Measurements from ENCODE around the gene INPP5B. TPM values are rescaled to one million over a fixed set of nuclear protein-coding genes. Genes with fewer than 3 reads are reported as not detected.

The INPP5B gene
- total and polyA plus RNA-seq, 10 of the 15 experiments (the other 5 are each of a cell fraction or from before 2014, with no cell fraction given) = 10.9 to 54.4 (median 26.9) TPM

DNA sequence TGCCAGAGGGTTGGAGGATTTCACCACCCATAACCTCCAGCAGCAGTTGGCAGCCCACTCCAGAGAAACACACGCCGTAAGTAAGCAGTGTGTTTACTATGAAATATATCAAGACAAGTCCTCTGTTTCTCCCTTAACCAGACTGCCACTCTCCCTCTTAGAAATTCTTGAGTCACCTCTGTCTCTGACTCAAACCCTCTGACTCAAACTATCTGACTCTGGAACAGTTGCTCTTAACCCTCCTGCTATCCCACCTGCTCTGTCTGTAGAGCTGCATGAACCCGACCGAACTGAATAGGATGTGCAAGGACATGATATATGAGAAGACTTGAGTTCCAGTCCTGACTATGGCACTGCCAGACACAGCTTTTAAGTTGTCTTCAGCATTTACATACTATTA is 14.1 kb downstream of the INPP5B start:
- no peak overlapping the region for H3K27ac ChIP-seq (ENCODE audit: control insufficient read depth, insufficient read depth)
- no peak overlapping the region for H3K4me2 ChIP-seq (ENCODE audit: control insufficient read depth, insufficient read depth)
- ChIA-PET POLR2A (interaction anchor here (0.7 to 2.8 kb wide), 4 partner anchors 11 to 379 kb away, joined by 3 to 17 read pairs (median 8); no protein-coding TSS in a partner anchor), RAD21 (ENCODE audit: unreplicated experiment) (interaction anchor here (1.2 to 2.8 kb wide), 3 partner anchors 11 to 85 kb away, joined by 3 to 22 read pairs (median 4); no protein-coding TSS in a partner anchor), CTCF (interaction anchor here (0.6 to 2.9 kb wide), 3 partner anchors 15 to 71 kb away, joined by 3 to 11 read pairs (median 7); partner anchors contain the start of gene INPP5B), SMC1A (ENCODE audit: uncharacterized antibody, unreplicated experiment) (interaction anchor here (1.3 kb wide), 1 partner anchor 58 kb away, joined by 3 read pairs; no protein-coding TSS in a partner anchor)
- DNase-seq (ENCODE audit: low read depth, low spot score) (no peak), FAIRE-seq (no peak), ATAC-seq (no peak)
- in situ Hi-C loops (cut with MboI) (no loop called here), intact Hi-C loops (cut with micrococcal nuclease; ENCODE audit: unreplicated experiment) (no loop called here)
- TF ChIP-seq SIX5 (IDR thresholded peaks at IDR 0.05; ENCODE audit: low read depth, low read length, severe bottlenecking) = no peak
- TF ChIP-seq, protein P1, sequence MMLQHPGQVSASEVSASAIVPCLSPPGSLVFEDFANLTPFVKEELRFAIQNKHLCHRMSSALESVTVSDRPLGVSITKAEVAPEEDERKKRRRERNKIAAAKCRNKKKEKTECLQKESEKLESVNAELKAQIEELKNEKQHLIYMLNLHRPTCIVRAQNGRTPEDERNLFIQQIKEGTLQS (IDR thresholded peaks at IDR 0.05; ENCODE audit: borderline replicate concordance, extremely low read depth, low read depth, low read length) = no peak
- 95% methylated on average over 4 of the region's 4 CpGs for WGBS (ENCODE audit: insufficient coverage, insufficient replicate concordance, low lambda C conversion rate, missing lambda C conversion rate)
- no peak overlapping the region for H3K9ac ChIP-seq (ENCODE audit: control insufficient read depth, insufficient read depth, low read length)
- no TSS peak for BruUV-seq (replicated peaks)
- H2AFZ ChIP-seq (ENCODE audit: control insufficient read depth, low read depth, low read length) = no peak overlapping the region
- H3K27me3 ChIP-seq (replicated peaks in 1 of 2; ENCODE audit: control insufficient read depth in 2 of 2, insufficient read depth in 2 of 2, low read length in 1 of 2) = no peaks in the 10 kb centered on the region
- H3K79me2 ChIP-seq (ENCODE audit: control insufficient read depth, insufficient read depth, low read length) = peaks cover 36% of the 10 kb centered on the region
- no peaks in the 10 kb centered on the region for H4K20me1 ChIP-seq (ENCODE audit: control insufficient read depth, insufficient read depth)
- H3K4me1 ChIP-seq (ENCODE audit: control insufficient read depth, insufficient read depth, low read length) = peaks cover 2% of the 10 kb centered on the region; the same call in 1 of the 2 replicates
- H3K36me3 ChIP-seq (ENCODE audit: control insufficient read depth in 2 of 2, insufficient read depth in 2 of 2, low read length in 1 of 2) = no peaks in the 10 kb centered on the region; a peak in 1 of 4 replicates
- H3K9me3 ChIP-seq (replicated peaks; ENCODE audit: control insufficient read depth, insufficient read depth, low read length) = no peaks in the 10 kb centered on the region; the same call in 2 of the 3 replicates
- H3K4me3 ChIP-seq = no peak overlapping the region

DNA sequence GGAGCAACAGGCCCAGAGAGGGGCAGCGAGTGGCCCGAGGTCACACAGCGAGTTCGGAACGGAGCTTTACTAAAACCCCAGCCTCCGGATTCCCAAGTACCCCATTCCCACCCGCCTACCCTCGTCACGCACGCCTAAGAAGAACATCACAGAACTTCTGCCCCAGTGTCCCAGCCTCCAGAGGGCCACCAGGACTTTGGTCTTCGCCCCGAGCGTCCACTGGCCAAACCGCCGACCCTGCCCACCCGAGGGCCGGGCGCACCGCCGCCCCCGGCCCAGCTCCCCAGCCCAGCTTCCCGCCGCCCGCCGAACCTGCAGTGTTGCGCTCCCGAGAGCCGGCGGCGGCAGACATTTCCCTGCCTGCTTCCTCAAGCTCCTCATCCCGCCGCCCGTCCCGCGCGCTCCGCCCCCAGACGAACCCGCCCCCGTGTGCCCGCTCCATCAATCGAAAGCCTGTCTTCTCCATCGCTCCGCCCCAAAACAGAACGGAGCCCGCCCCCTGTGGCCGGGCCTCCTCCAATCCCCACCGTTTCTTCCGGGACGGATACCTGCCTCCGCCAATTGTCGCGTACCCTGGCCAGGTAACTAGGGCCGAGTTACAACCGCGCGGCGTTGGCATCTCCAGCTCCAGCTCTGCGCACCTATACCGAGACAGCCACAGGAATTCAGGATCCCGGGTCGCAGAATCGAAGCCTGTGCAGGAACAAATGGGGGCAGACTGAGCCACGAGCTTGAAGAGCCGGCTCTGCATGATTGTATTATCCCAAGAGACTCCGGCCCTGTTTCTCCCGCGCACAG is 15.3 kb downstream of the INPP5B start:
- Histone ChIP-seq H3K9me3 (replicated peaks; ENCODE audit: control insufficient read depth, insufficient read depth, low read length) (no peaks in the 10 kb centered on the region; the same call in 2 of the 3 replicates), H3K27me3 (replicated peaks in 1 of 2; ENCODE audit: control insufficient read depth in 2 of 2, insufficient read depth in 2 of 2, low read length in 1 of 2) (no peaks in the 10 kb centered on the region), H2AFZ (ENCODE audit: control insufficient read depth, low read depth, low read length) (peak overlapping the region; percentile 69), H3K36me3 (ENCODE audit: control insufficient read depth in 2 of 2, insufficient read depth in 2 of 2, low read length in 1 of 2) (no peaks in the 10 kb centered on the region; a peak in 1 of 4 replicates), H3K27ac (ENCODE audit: control insufficient read depth, insufficient read depth) (peak overlapping the region; percentile 67), H4K20me1 (ENCODE audit: control insufficient read depth, insufficient read depth) (no peaks in the 10 kb centered on the region), H3K4me3 (peak overlapping the region; percentile 97), H3K4me1 (ENCODE audit: control insufficient read depth, insufficient read depth, low read length) (peaks cover 9% of the 10 kb centered on the region), H3K4me2 (ENCODE audit: control insufficient read depth, insufficient read depth) (peak overlapping the region; percentile 80), H3K9ac (ENCODE audit: control insufficient read depth, insufficient read depth, low read length) (peak overlapping the region; percentile 83), H3K79me2 (ENCODE audit: control insufficient read depth, insufficient read depth, low read length) (peaks cover 46% of the 10 kb centered on the region)
- 2% methylated on average over 39 of the region's 68 CpGs for WGBS (ENCODE audit: insufficient coverage, insufficient replicate concordance, low lambda C conversion rate, missing lambda C conversion rate)
- RAD21 ChIA-PET (ENCODE audit: unreplicated experiment) = interaction anchor here (0.5 to 2.8 kb wide), 16 partner anchors 9 to 143 kb away, joined by 3 to 22 read pairs (median 4); partner anchors contain the start of genes C1orf122, INPP5B, MTF1 and SF3A3
- intact Hi-C loops (cut with micrococcal nuclease; ENCODE audit: unreplicated experiment) (no loop called here), in situ Hi-C loops (cut with MboI) (no loop called here)
- CTCF ChIA-PET = interaction anchor here (1.0 to 2.9 kb wide), 10 partner anchors 8 to 72 kb away, joined by 3 to 11 read pairs (median 6); partner anchors contain the start of genes INPP5B and MTF1
- ATAC-seq = peak; percentile 97
- peak; percentile 86 for DNase-seq (ENCODE audit: low read depth, low spot score)
- FAIRE-seq = peak; percentile 78
- SMC1A ChIA-PET (ENCODE audit: uncharacterized antibody, unreplicated experiment) = interaction anchor here (0.9 to 2.9 kb wide), 8 partner anchors 9 to 57 kb away, joined by 3 to 18 read pairs (median 6); partner anchors contain the start of gene INPP5B
- POLR2A ChIA-PET = interaction anchor here (0.5 to 2.8 kb wide), 13 partner anchors 8 to 544 kb away, joined by 3 to 25 read pairs (median 7); partner anchors contain the start of gene INPP5B
- no TSS peak for BruUV-seq (replicated peaks)
- TF ChIP-seq DPF2 (IDR thresholded peaks at IDR 0.05) (peak; percentile 91), KDM1A (IDR thresholded peaks at IDR 0.05; ENCODE audit: borderline replicate concordance) (no peak), RB1 (IDR thresholded peaks at IDR 0.05; ENCODE audit: borderline replicate concordance) (no peak), SMAD5 (IDR thresholded peaks at IDR 0.05; ENCODE audit: low read depth) (no peak), RBBP5 (conservative IDR thresholded peaks at IDR 0.05) (no peak), CHD1 (IDR thresholded peaks at IDR 0.05; ENCODE audit: low read depth, low read length) (no peak), RCOR1 (conservative IDR thresholded peaks at IDR 0.05; ENCODE audit: low read depth, low read length) (no peak)
- TF ChIP-seq, protein P2, sequence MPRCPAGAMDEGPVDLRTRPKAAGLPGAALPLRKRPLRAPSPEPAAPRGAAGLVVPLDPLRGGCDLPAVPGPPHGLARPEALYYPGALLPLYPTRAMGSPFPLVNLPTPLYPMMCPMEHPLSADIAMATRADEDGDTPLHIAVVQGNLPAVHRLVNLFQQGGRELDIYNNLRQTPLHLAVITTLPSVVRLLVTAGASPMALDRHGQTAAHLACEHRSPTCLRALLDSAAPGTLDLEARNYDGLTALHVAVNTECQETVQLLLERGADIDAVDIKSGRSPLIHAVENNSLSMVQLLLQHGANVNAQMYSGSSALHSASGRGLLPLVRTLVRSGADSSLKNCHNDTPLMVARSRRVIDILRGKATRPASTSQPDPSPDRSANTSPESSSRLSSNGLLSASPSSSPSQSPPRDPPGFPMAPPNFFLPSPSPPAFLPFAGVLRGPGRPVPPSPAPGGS (IDR thresholded peaks at IDR 0.05; ENCODE audit: borderline replicate concordance, insufficient read depth, low read depth, low read length, poor library complexity, severe bottlenecking) = no peak
- TF ChIP-seq, protein P3, sequence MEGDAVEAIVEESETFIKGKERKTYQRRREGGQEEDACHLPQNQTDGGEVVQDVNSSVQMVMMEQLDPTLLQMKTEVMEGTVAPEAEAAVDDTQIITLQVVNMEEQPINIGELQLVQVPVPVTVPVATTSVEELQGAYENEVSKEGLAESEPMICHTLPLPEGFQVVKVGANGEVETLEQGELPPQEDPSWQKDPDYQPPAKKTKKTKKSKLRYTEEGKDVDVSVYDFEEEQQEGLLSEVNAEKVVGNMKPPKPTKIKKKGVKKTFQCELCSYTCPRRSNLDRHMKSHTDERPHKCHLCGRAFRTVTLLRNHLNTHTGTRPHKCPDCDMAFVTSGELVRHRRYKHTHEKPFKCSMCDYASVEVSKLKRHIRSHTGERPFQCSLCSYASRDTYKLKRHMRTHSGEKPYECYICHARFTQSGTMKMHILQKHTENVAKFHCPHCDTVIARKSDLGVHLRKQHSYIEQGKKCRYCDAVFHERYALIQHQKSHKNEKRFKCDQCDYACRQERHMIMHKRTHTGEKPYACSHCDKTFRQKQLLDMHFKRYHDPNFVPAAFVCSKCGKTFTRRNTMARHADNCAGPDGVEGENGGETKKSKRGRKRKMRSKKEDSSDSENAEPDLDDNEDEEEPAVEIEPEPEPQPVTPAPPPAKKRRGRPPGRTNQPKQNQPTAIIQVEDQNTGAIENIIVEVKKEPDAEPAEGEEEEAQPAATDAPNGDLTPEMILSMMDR (IDR thresholded peaks at IDR 0.05 in 2 of 3, conservative IDR thresholded peaks at IDR 0.05 in 1 of 3; ENCODE audit: control insufficient read depth in 2 of 3, extremely low read depth in 1 of 3, insufficient read depth in 1 of 3, low read depth in 3 of 3, low read length in 3 of 3) = no peak
